ENCODE data around the gene SEC24D.

Gene SEC24D

GRCh38 chr4:118877797-118878196, 41.9 kb upstream of the SEC24D start:
- TF ChIP-seq CTCF (IDR thresholded peaks at IDR 0.05): no peak
- no peak overlapping the region for H3K4me3 ChIP-seq
- no peak overlapping the region for H3K27ac ChIP-seq
- DNase-seq (ENCODE audit: low spot score): no peak

GRCh38 chr4:118872181-118872580, 36.3 kb upstream of the SEC24D start:
- no peak for TF ChIP-seq CTCF (IDR thresholded peaks at IDR 0.05)
- DNase-seq (ENCODE audit: low spot score): no peak
- Histone ChIP-seq H3K27ac (no peak overlapping the region), H3K4me3 (no peak overlapping the region)

GRCh38 chr4:118869808-118870342, 33.9 kb upstream of the SEC24D start:
- Histone ChIP-seq H3K4me3 (no peak overlapping the region), H3K27ac (no peak overlapping the region)
- DNase-seq (ENCODE audit: low spot score): no peak
- no peak for TF ChIP-seq CTCF (IDR thresholded peaks at IDR 0.05)

GRCh38 chr4:118867311-118868067, 31.6 kb upstream of the SEC24D start:
- no peak for TF ChIP-seq CTCF (IDR thresholded peaks at IDR 0.05)
- no peak overlapping the region for H3K4me3 ChIP-seq
- no peak overlapping the region for H3K27ac ChIP-seq
- no peak for DNase-seq (ENCODE audit: low spot score)

GRCh38 chr4:118866442-118866841, 30.5 kb upstream of the SEC24D start:
- no peak for DNase-seq (ENCODE audit: low spot score)
- no peak for TF ChIP-seq CTCF (IDR thresholded peaks at IDR 0.05)

GRCh38 chr4:118865091-118865708, 29.3 kb upstream of the SEC24D start:
- TF ChIP-seq CTCF (IDR thresholded peaks at IDR 0.05): peak; percentile 25
- no peak overlapping the region for H3K27ac ChIP-seq
- peak overlapping the region; percentile 46 for H3K4me3 ChIP-seq
- no peak for DNase-seq (ENCODE audit: low spot score)

More at GRCh38 chr4:118866442-118866841, 30.5 kb upstream of the SEC24D start:
- no peak overlapping the region for H3K4me3 ChIP-seq
- H3K27ac ChIP-seq: no peak overlapping the region

GRCh38 chr4:118858779-118859178, 22.9 kb upstream of the SEC24D start:
- no peak for DNase-seq (ENCODE audit: low spot score)
- Histone ChIP-seq H3K27ac (no peak overlapping the region), H3K4me3 (no peak overlapping the region)
- no peak for TF ChIP-seq CTCF (IDR thresholded peaks at IDR 0.05)
